HG03442 (cell line): ENCODE data around the gene LVRN.
"Not testable (repeated sequence)": the region's sequence is repeated elsewhere in the genome, so short reads cannot be mapped to it uniquely, and the experiment has no call there.

Source experiments
- ATAC-seq: cut with Tn5 transposase; IDR thresholded peaks from one replicate; pipeline ENCODE4 v1.9.1; 2021; ENCODE audit warnings: mild to moderate bottlenecking, moderate library complexity; ENCODE audit not compliant: unreplicated experiment

LVRN gene, protein sequence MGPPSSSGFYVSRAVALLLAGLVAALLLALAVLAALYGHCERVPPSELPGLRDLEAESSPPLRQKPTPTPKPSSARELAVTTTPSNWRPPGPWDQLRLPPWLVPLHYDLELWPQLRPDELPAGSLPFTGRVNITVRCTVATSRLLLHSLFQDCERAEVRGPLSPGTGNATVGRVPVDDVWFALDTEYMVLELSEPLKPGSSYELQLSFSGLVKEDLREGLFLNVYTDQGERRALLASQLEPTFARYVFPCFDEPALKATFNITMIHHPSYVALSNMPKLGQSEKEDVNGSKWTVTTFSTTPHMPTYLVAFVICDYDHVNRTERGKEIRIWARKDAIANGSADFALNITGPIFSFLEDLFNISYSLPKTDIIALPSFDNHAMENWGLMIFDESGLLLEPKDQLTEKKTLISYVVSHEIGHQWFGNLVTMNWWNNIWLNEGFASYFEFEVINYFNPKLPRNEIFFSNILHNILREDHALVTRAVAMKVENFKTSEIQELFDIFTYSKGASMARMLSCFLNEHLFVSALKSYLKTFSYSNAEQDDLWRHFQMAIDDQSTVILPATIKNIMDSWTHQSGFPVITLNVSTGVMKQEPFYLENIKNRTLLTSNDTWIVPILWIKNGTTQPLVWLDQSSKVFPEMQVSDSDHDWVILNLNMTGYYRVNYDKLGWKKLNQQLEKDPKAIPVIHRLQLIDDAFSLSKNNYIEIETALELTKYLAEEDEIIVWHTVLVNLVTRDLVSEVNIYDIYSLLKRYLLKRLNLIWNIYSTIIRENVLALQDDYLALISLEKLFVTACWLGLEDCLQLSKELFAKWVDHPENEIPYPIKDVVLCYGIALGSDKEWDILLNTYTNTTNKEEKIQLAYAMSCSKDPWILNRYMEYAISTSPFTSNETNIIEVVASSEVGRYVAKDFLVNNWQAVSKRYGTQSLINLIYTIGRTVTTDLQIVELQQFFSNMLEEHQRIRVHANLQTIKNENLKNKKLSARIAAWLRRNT

DNA sequence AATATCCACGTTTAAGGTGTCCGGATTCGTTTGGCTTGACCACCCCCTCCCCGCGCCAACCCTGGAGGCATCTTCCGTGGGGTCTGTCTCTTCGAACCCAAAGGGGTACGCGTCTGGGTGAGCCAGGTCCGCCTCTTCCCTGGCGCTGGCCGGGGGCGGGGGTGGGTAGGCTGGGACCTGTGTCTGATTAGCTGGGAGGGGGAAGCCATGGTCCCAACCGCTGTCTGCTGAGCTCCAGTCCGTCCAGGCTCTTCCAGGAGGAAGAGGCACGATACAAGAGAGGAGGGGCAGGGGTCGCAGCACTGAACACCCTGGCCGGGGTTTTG, at the start of gene LVRN:
Gene LVRN, plus strand, starts transcription at position 237 of the 326 bp plus-strand sequence. CDS start 143 bp downstream, outside the sequence.
- no peak for ATAC-seq

DNA sequence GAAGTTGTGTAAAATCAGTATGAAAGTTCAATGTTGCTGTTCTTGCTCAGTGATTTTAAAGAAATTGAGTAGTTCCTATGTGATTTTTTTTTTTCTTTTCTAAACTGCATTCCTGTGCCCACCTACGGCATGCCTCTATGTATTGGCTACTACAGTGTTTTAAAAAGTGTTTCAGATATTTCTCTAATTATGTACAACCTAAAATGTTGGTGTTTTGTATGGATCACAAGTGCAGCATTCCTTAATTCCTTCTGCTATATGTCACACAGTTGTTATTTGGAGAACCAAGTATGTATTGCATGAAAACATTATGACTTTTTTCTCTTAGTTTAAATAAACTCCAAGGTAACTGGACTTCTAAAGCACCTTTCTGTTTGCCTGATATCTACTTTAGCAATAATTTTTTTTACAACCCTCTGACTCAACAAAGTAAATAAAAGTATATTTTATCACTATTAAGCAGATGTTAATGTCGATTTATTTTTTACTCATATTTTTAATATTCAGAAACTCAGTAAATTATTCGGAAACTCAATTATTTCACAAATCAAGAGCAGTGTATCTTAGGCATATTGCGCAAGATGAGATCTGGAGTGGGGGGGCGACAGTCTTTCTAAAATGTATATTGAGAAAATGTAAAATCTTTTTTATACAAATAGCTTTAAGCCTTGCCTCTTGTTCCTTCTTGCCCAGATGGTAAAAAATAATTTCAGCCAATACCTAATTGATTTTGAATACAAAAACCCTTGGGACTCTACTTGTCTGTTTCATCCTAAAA, 48.5 kb upstream of the LVRN start:
- ATAC-seq, result not testable (repeated sequence)

DNA sequence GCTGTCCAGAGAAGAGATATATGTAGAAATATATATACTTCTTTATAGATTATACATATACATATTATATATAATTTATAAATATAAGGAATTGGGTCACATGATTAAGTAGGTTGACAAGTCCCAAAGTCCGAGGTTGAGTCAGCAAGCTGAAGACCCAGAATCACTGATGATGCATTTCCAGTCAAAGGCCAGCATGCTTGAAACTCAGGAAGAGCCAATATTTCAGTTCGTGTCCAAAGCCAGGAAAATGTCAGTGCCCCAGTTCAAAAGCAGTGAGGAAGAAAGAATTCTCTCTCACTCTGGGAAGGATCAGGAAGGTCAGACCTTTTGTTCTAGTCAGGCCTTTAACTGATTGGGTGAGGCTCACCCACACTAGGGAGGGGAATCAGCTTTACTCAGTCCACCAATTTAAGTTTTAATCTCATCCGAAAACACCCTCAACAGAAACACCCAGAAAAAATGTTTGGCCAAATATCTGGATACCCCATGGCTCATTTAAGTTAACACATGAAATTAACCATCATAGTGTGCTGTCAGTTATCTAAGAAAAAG, 42.0 kb upstream of the LVRN start:
- ATAC-seq, result no peak

DNA sequence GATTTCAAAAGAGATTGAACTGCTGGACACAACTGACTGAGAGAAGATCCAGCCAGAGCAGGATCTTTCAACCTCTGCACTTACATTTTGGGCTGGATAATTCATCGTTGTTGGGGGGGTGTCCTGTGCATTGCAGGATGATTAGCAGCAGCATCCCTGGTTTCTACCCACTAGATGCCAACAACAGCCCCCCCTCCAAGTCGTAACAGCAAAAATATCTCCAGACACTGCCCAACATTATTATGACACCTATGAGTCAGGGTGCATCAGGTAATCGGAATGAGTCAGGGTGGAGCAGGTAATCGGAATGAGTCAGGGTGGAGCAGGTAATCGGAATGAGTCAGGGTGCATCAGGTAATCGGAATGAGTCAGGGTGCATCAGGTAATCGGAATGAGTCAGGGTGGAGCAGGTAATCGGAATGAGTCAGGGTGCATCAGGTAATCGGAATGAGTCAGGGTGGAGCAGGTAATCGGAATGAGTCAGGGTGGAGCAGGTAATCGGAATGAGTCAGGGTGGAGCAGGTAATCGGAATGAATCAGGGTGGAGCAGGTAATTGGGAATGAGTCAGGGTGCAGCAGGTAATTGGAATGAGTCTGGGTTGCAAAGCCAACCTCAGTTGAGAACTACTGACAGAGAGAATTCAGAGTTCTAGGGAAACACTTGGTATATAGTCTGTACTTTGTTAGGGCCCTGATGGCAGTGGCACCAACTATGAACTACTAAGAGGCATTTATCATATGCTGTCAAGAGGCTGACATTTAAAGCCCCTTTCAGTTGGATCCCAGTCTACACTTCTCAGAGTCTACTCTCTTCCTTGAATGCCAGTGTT, 33.5 kb upstream of the LVRN start:
- not testable (repeated sequence) for ATAC-seq

DNA sequence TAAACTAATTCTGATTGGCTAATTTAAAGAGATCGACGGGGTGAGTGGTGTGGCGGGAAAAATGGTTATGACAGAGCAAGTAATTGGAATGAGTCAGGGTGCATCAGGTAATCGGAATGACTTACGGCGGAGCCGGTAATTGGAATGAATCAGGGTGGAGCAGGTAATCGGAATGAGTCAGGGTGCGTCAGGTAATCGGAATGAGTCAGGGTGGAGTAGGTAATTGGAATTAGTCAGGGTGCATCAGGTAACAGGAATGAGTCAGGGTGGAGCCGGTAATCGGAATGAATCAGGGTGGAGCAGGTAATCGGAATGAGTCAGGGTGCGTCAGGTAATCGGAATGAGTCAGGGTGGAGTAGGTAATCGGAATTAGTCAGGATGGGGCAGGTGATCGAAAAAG, 32.1 kb upstream of the LVRN start:
- ATAC-seq, result not testable (repeated sequence)

DNA sequence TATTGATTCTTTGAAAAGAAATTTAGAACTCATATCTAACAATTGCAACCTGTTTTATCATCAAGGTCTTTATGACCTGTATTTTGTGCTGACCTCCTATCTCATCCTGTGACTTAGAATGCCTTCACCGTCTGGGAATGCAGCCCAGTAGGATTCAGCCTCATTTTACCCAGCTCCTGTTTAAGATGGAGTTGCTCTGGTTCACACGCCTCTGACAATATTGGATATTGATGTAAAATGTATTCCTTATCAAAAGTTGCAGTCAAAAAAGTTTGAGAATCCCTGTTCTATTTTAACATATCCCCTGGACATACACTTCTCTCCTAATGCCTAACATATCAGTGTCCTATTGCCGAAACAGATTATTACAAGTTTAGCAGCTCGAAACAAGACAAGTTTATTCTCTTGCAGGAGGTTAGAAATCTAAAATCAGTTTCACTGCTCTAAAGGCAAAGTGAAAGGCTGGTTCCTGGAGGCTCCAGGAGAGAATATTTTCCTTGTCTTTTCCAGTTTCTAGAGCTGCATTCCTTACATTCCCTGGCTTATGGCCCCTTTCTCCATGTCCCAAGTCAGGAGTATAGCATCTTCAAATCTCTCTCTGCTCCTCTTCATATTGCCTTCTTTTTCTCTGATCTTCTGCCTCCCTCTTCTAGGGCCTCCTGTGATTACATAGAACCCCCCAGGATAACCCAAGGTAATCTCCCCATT, 31.5 kb upstream of the LVRN start:
- ATAC-seq, result no peak

DNA sequence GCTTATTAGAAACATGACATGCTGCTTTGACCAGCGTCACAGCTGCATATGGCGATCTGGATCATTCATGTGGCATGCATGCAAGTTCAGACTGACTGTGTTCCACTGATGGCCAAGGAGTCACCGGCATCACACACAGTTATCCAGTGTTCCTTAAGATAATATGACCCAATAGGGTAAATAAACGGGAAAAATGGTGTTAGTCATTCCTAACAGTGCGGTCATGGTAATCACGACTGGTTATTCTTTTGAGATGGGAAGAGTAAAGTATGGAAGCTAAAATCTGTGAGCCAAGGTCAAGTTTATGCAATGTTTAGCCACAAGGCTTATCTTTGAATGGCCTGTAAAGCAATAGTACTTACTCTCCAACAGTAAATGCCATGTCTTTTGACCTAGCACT, 29.3 kb upstream of the LVRN start:
- ATAC-seq, result no peak

DNA sequence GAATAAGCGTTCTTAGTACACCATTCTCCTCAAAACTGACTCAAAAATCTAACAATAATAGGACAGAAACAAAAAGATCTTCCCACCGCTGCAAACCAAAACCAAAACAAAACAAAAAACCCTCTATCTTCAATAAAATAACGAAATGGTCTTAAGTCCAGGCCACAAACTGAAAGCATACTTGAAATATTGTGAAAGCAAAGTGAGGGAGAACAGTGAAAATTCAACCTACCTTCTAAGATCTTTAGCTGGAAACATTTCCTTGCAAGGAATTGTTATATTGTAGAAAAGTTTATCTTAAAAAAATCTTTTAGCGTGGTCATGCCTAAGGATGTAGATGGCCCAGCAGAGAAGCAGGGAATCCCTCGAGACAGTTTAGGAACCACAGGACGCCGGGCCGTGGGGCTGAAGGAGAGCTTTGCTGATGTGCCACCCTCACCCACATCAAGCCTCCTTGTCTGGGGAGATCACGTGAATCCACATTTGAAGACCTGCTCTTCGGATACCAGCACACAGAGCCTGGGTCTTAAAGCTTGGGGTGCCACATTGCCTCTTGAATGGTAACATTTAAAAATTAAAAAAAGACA, 27.8 kb upstream of the LVRN start:
- no peak for ATAC-seq

DNA sequence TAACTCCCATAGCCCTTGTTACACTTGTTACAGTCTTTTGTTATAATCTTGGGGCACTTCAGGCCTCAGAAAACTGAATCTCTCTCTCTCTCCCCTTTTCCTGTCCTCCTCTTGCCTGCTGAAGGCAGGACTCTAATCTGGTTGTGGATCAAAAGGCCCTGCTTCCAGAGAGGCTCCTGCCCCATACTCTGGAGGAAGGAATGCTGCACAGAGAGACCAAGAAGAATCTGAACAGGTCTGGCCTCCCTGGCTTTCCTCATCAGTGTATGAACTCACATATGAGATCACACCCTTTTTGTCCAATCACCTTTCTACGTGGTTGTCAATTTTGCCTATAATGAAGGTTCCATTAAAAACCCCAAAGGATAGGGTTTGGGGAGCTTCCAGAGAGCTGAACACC, 26.2 kb upstream of the LVRN start:
- no peak for ATAC-seq

DNA sequence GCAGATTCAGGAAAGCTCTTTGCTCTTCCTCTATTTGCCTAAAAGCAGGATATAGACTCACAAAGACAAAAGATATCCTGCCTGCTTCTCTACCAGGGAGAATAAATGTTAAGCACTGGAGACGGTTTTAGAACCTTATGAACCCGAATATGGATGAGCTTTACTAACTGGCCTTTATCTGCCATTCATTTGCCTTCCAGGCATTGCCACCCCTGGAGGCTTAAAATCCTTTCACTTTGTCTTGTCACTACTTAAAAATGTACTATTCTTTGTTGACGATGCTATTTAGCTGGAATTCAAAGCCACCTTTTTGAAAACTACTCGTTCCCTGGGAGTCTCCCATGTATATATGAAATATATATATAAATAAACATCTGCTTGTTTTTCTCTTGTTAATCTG, 23.2 kb upstream of the LVRN start:
- no peak for ATAC-seq

DNA sequence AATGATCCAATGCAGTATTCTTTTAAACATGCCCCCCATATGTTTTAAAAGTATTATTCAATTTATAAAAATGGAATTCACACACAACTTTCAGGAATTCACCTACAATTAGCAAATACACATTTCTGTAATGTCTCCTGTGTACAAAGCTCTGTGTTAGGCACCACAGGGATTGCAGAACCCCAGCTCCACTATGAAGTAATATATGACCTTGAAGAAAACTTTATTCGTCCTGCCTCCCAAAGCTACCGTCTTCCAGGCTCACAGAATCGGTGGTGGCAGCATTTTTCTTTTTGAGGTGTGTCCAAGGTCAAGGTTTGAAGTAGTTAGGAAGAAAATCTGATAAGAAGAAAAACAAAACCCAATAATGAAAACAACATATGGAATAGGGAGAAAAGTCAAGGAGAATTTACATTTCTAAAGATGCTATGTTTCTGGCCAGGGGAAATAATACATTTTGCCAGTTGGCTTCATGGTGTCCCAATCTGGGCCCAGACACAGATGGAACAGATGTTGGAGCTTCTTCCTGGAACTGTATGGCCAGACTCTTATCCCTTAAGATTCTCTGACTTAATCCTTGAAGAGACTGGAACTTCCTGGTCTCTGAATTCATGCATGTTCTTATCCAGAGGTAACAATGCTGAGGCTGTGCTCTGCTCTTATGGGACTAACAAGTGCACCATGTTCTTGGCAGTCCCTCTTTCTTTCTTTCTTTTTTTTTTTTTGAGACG, 22.0 kb upstream of the LVRN start:
- no peak for ATAC-seq

DNA sequence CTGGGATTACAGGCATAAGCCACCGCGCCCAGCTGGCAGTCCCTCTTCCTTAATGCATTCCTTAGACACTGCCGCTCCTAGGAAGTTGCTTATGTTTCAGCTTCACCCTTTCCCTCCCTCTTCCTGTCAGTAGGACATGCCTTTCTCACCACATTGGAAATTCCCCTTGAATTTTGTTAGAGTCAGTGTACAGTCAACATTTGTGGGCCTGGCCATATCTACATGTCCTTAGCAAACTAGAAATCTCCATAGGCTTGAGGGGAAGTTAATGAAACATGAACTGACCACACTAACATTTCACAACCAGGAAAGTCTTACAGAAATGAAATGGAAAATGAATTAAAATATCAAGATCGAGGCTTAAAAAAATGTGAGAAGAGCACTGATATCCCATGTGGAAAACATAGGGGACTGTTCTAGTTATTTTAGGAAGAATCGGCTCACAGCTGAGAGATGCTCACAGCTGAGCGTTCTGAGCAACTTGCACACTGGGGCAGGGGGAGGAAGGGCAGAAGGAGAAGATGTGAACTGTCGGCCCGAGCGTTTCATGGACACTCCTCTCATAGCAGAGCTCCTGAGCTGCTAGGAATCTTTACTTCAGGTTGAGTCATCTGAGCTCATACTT, 21.1 kb upstream of the LVRN start:
- ATAC-seq, result no peak

DNA sequence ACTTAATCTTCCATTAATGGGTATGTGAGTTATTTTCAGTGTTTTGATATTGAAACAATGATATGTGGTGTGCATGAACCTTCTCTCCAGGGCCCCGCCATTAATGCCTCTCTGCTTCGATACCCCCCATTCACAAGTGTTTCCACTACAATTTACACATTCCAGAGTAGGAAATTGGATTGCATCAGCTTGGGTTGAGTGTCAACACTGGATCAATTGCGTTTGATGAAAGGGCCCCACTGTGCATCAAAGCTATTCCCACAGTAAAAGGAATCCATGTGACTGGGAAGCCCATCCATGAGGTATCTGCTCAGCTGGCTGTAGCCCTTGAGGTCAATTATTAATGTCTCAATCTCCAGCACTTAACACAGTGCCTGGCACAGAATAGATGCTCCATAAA, 17.8 kb upstream of the LVRN start:
- no peak for ATAC-seq

DNA sequence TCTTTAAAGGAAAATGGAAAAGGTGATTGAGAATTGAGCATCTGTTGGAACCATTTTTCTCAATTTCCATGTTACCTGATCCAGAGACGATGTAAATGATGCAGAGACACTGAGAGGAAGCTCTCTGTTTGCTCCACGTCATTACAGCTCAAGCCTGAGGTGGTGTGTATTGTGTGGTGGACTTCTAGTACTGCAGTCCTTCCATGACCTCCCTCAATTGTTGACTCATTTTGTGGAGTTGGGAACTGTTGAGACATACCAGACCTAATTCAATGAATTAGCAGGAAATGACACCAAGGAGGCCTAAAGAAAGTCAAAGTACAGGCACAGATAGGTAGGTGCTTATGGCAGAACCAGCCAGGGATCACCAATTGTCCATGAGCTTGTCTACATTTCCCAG, 15.6 kb upstream of the LVRN start:
- no peak for ATAC-seq

DNA sequence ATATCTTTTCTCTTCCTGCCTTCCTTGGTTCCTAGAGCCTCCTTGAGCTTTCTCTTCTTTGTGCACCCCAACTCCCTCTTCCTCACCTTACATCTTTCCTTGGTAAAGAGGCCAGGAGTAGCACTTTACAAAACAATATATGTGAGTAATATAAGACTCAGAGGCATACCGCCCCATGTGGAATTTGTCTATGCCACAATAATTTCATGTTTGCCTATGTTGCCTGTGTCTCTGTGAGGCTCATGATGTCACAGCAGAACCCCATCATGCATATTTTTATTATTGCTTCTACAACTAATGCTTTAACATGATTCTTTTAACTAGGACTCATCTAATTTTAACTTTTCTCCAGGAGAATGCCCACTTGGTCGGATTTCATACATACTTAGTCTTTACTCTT, 15.0 kb upstream of the LVRN start:
- no peak for ATAC-seq

DNA sequence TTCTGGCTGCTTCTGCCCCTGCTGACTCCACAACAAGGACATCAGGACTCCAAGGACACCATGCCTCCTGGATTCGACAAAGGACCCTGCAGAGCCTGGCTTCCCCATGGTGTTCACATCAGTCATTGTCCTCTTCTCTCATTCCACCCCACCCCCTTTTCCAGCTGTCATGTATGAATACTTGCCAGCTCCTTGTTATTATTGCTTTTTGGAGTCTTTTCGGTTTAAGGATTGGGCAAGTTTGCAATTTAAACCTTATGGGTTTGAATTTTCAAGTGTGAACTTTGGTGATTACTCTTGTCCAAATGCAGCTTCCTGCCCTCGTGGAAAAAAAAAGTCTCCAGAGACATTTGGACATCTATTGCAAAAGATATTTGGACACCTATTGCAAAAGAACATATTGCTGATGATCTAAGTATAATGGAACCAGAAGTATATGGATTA, 14.2 kb upstream of the LVRN start:
- ATAC-seq, result no peak

DNA sequence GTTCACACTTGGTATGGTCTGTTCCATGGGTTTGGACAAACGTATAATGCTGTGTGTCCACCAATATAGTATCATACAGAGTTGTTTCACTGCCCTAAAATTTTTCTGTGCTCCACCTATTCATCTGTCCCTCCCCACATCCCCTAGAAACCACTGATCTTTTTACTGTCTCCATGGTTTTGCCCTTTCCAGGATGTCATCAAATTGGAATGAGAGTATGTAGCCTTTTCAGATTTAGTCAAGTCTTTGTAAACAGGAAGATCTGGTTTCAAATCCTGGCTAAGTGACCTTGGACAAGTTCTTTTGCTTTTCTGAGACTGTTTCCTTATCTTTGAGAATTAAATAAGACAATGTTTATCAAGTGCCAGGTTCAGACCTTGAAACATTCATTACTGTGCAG, 13.2 kb upstream of the LVRN start:
- ATAC-seq, result no peak

DNA sequence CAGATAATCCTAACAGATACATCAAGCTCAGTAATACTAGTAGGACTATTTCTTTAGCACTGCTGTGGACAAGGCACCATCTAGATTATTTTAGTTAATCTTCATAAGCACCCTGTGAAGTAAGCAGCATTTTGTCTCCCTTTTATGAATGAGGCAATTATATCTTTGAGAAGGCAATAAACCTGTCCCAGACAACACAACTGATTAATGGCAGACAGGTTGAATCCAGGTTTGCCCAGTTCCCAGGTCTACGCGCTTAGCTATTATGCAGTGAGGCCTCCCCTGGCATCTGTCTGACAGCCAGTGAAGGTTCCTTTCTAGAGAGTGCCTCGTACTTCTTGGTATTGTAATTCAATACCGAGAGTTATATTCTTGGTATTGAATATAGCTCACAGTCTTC, 9.7 kb upstream of the LVRN start:
- no peak for ATAC-seq
